ENCODE results near the gene MTMR3. TPM values are rescaled to one million over a fixed set of nuclear protein-coding genes. Genes with fewer than 3 reads are reported as not detected.

Gene MTMR3
- total and polyA plus RNA-seq, 2 of the 8 experiments (the other 6 are each of a cell fraction or from before 2014, with no cell fraction given), result 16.9 to 18.5 TPM

DNA sequence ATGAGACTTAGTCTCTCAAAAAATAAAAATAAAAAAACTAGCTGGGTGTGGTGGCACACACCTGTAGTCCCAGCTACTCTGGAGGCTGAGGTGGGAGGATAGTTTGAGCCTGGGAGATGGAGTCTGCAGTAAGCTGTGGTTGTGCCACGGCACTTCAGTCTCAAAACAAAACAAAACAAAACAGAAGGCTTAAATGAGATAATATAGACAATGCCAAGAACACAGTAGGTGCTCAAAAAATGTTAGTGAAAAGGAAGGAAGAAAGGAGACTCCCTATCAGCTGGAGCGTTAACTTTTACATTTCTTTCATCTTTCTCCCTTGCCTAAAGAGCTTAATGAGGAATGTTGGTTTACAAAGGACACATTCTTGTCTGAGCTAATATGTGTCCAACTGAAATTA is 40.8 kb upstream of the MTMR3 start:
- 95% methylated on average over 2 of the region's 2 CpGs; no CpG with 5 or more reads in 1 of the 2 experiments for WGBS, 2 experiments (ENCODE audit: extremely low coverage in 1 of 2, insufficient coverage in 1 of 2, insufficient read length in 1 of 2, insufficient replicate concordance in 2 of 2, low coverage in 1 of 2, low lambda C conversion rate in 2 of 2, missing lambda C conversion rate in 1 of 2)
- H3K9ac ChIP-seq (replicated peaks in 1 of 4; ENCODE audit: extremely low read depth in 1 of 4, low read depth in 3 of 4, low read length in 3 of 4), result no peak overlapping the region
- H3K18ac ChIP-seq (ENCODE audit: extremely low read depth, low read length), result no peak overlapping the region
- no peaks in the 10 kb centered on the region for H3K27me3 ChIP-seq (replicated peaks in 1 of 4; ENCODE audit: control insufficient read depth in 3 of 4, extremely low read depth in 1 of 4, insufficient read depth in 3 of 4, low read length in 3 of 4)
- no peak overlapping the region for H2AK5ac ChIP-seq (ENCODE audit: low read depth, low read length)
- H3K9me3 ChIP-seq (ENCODE audit: insufficient read depth in 2 of 2, low read depth in 1 of 2, low read length in 1 of 2), result no peaks in the 10 kb centered on the region
- ChIA-PET POLR2A (ENCODE audit: partially characterized antibody) (interaction anchor here (1.1 kb wide), 1 partner anchor 13 kb away, joined by 3 read pairs; no protein-coding TSS in a partner anchor), CTCF (ENCODE audit: partially characterized antibody) (interaction anchor here (0.9 to 1.7 kb wide), 2 partner anchors 27 to 163 kb away, joined by 3 read pairs; no protein-coding TSS in a partner anchor)
- no peak overlapping the region for H4K8ac ChIP-seq (ENCODE audit: extremely low read depth, insufficient read depth, low read length)
- no peak overlapping the region for H3K23ac ChIP-seq (ENCODE audit: insufficient read length)
- no peak overlapping the region for H2BK15ac ChIP-seq (ENCODE audit: low read length)
- H2BK20ac ChIP-seq (ENCODE audit: low read length), result no peak overlapping the region
- no peak overlapping the region for H2BK12ac ChIP-seq (ENCODE audit: low read depth, low read length)
- no peaks in the 10 kb centered on the region for H4K20me1 ChIP-seq (replicated peaks in 1 of 2; ENCODE audit: control insufficient read depth in 1 of 2, insufficient read depth in 2 of 2, low read length in 2 of 2)
- peaks cover 3% of the 10 kb centered on the region; the same call in 1 of the 2 replicates for H3K23me2 ChIP-seq (ENCODE audit: low read depth, low read length)
- no peak overlapping the region for H2BK5ac ChIP-seq (ENCODE audit: low read depth, low read length)
- FAIRE-seq (no peak), DNase-seq (ENCODE audit: low read depth in 1 of 2, low spot score in 2 of 2) (no peak)
- no peak overlapping the region for H3K4ac ChIP-seq (replicated peaks; ENCODE audit: insufficient read length, low read depth, low read length)
- H3K56ac ChIP-seq (replicated peaks; ENCODE audit: insufficient read length, low read depth, low read length), result no peak overlapping the region
- no peaks in the 10 kb centered on the region for H3K36me3 ChIP-seq (ENCODE audit: control insufficient read depth in 2 of 4, insufficient read depth in 4 of 4, low read length in 3 of 4)
- no peak overlapping the region for H4K91ac ChIP-seq (replicated peaks; ENCODE audit: insufficient read length, low read length)
- H3K4me2 ChIP-seq (ENCODE audit: insufficient read depth in 1 of 2, low read depth in 2 of 2, low read length in 2 of 2), result no peak overlapping the region
- H4K5ac ChIP-seq (ENCODE audit: insufficient read length, low read depth, low read length), result no peak overlapping the region
- H3K27ac ChIP-seq (ENCODE audit: low read depth, low read length), result no peak overlapping the region
- no peak overlapping the region for H3K4me3 ChIP-seq (ENCODE audit: extremely low read depth in 1 of 4, insufficient read depth in 2 of 4, low read depth in 3 of 4, low read length in 4 of 4)
- no peak overlapping the region for H2AFZ ChIP-seq (ENCODE audit: low read length)
- H3K79me1 ChIP-seq (ENCODE audit: low read depth, low read length), result peaks cover 3% of the 10 kb centered on the region; the same call in 1 of the 2 replicates
- no peak overlapping the region for H2BK120ac ChIP-seq (replicated peaks; ENCODE audit: low read depth, low read length)
- peaks cover 0 to 4% (median 0%) of the 10 kb centered on the region in 4 experiments; a peak in 2 of 7 replicates for H3K4me1 ChIP-seq (replicated peaks in 1 of 4; ENCODE audit: control insufficient read depth in 3 of 4, insufficient read depth in 4 of 4, low read length in 3 of 4)
- peaks cover 0 to 5% of the 10 kb centered on the region in 2 experiments; a peak in 1 of 4 replicates for H3K79me2 ChIP-seq (ENCODE audit: control insufficient read depth in 1 of 2, insufficient read depth in 2 of 2, low read length in 2 of 2)
- no peak overlapping the region for H3K14ac ChIP-seq (ENCODE audit: insufficient read length)
- TF ChIP-seq SP4 (IDR thresholded peaks at IDR 0.05; ENCODE audit: low read length) (no peak), CBX8 (IDR thresholded peaks at IDR 0.05; ENCODE audit: borderline replicate concordance, low read depth, low read length) (no peak), PHF8 (conservative IDR thresholded peaks at IDR 0.05; ENCODE audit: low read depth, low read length) (no peak), TBP (IDR thresholded peaks at IDR 0.05; ENCODE audit: low read depth, low read length) (no peak), MAFK (IDR thresholded peaks at IDR 0.05; ENCODE audit: low read depth, low read length) (no peak), RNF2 (IDR thresholded peaks at IDR 0.05; ENCODE audit: borderline replicate concordance, low read depth, low read length, missing control alignments, poor library complexity, severe bottlenecking) (no peak)
- TF ChIP-seq, protein P1, sequence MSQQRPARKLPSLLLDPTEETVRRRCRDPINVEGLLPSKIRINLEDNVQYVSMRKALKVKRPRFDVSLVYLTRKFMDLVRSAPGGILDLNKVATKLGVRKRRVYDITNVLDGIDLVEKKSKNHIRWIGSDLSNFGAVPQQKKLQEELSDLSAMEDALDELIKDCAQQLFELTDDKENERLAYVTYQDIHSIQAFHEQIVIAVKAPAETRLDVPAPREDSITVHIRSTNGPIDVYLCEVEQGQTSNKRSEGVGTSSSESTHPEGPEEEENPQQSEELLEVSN (IDR thresholded peaks at IDR 0.05), result no peak
